KMS-11 (cell line): ENCODE measurements around the gene MED20.
A peak's percentile ranks its signal among the peaks of the same experiment; 100 is the strongest.

ENCODE experiments used
- H2AFZ ChIP-seq: fragments of 200-600 bp; sonication (generic); 2 replicates; pipeline ENCODE4 v1.6.1; 2016; ENCODE audit warnings: antibody characterized with exemption, mixed run types, low read depth
- H3K27ac ChIP-seq: fragments of 200-600 bp; sonication (generic); 2 replicates; pipeline ENCODE4 v1.6.1; 2016; ENCODE audit warnings: mild to moderate bottlenecking, mixed run types
- H3K27me3 ChIP-seq: fragments of 200-600 bp; sonication (generic); 2 replicates; pipeline ENCODE4 v1.6.1; 2017; ENCODE audit warnings: mild to moderate bottlenecking, low read depth, mixed run types, moderate library complexity; ENCODE audit not compliant: insufficient read depth
- H3K36me3 ChIP-seq: fragments of 200-600 bp; sonication (generic); 2 replicates; pipeline ENCODE4 v1.6.1; 2017; ENCODE audit warnings: mild to moderate bottlenecking, mixed run types; ENCODE audit not compliant: insufficient read depth
- H3K4me1 ChIP-seq: fragments of 200-600 bp; sonication (generic); 2 replicates; pipeline ENCODE4 v1.6.1; 2016; ENCODE audit warnings: mild to moderate bottlenecking, low read depth, mixed run types; ENCODE audit not compliant: poor library complexity, severe bottlenecking
- H3K4me2 ChIP-seq: fragments of 200-600 bp; sonication (generic); 2 replicates; pipeline ENCODE4 v1.7.0; 2016; ENCODE audit warnings: mild to moderate bottlenecking, mixed run types
- H3K4me3 ChIP-seq: fragments of 200-600 bp; sonication (generic); IDR thresholded peaks from 2 replicates; pipeline ENCODE4 v1.6.1; 2017; ENCODE audit warnings: low read depth, low read length, mixed read lengths; ENCODE audit not compliant: insufficient read depth
- H3K79me2 ChIP-seq: fragments of 200-600 bp; sonication (generic); 2 replicates; pipeline ENCODE4 v1.6.1; 2016; ENCODE audit warnings: low read depth, mixed run types; ENCODE audit not compliant: insufficient read depth
- H3K9ac ChIP-seq: fragments of 200-600 bp; sonication (generic); 2 replicates; pipeline ENCODE4 v1.6.1; 2016; ENCODE audit warnings: mild to moderate bottlenecking, mixed run types
- H4K20me1 ChIP-seq: fragments of 200-600 bp; sonication (generic); 2 replicates; pipeline ENCODE4 v1.6.1; 2016; ENCODE audit warnings: mild to moderate bottlenecking, mixed run types; ENCODE audit not compliant: insufficient read depth
- TF ChIP-seq, protein P1 (sequence below): fragments of 200-600 bp; sonication (generic); conservative IDR thresholded peaks from 2 replicates; pipeline ENCODE4 v1.6.1; 2017; ENCODE audit warnings: low read depth, mild to moderate bottlenecking, antibody characterized with exemption, low read length, moderate library complexity, mixed read lengths

MED20 gene

DNA sequence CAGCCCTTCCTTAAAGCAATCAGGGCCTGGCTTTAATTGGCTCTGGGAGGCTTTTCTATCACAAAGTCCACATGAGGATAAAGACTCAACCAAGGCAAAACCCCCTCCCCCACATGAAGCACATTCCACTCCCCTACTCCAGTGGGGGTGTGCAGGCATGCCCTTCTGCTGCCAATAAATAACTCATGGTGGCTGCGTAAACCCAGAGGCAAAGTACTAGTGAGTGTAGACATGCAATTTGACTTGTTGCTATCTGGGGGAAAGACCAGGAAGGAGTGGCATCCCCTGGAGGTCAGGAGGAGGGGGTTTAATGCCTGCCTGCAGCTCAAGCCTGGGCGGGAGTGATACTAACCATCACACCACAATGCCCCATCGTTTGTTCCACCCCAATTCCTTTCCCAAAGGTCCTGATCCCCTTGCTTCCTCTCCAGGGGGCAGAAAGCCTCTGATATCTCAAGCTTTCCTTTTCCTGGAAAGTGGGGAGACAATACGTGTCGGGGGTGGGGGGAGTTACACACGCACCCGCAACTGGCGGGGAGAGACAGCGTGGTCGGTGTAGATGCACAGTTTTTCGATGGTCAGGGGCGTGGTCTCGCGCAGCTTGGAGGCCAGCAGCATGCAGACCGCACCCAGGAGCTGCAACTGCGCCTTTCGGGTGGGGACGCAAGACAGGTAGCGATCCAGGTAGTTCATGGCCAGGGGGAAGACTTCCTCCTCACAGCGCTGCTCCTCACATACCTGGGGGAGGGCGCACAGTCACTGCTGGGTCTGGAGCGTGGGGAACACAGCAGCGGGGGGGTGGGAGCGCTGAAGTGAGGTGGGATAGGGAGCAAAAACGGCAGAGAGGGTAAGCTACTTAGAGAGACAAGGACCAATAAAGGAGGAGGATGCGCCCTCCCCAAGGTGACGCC, 19.2 kb upstream of the MED20 start:
- TF ChIP-seq, protein P1, sequence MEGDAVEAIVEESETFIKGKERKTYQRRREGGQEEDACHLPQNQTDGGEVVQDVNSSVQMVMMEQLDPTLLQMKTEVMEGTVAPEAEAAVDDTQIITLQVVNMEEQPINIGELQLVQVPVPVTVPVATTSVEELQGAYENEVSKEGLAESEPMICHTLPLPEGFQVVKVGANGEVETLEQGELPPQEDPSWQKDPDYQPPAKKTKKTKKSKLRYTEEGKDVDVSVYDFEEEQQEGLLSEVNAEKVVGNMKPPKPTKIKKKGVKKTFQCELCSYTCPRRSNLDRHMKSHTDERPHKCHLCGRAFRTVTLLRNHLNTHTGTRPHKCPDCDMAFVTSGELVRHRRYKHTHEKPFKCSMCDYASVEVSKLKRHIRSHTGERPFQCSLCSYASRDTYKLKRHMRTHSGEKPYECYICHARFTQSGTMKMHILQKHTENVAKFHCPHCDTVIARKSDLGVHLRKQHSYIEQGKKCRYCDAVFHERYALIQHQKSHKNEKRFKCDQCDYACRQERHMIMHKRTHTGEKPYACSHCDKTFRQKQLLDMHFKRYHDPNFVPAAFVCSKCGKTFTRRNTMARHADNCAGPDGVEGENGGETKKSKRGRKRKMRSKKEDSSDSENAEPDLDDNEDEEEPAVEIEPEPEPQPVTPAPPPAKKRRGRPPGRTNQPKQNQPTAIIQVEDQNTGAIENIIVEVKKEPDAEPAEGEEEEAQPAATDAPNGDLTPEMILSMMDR = no peak
- peak overlapping the region; percentile 99; the same call in 1 of the 2 replicates for H2AFZ ChIP-seq
- H3K4me2 ChIP-seq = peak overlapping the region; percentile 60
- H3K4me1 ChIP-seq = peaks cover 50% of the 10 kb centered on the region
- no peaks in the 10 kb centered on the region for H3K27me3 ChIP-seq
- H3K27ac ChIP-seq = no peak overlapping the region
- H3K36me3 ChIP-seq = no peaks in the 10 kb centered on the region
- no peak overlapping the region for H3K4me3 ChIP-seq
- peaks cover 10% of the 10 kb centered on the region; the same call in 1 of the 2 replicates for H3K79me2 ChIP-seq
- H4K20me1 ChIP-seq = no peaks in the 10 kb centered on the region; the same call in 1 of the 2 replicates
- no peak overlapping the region; the same call in 1 of the 2 replicates for H3K9ac ChIP-seq

DNA sequence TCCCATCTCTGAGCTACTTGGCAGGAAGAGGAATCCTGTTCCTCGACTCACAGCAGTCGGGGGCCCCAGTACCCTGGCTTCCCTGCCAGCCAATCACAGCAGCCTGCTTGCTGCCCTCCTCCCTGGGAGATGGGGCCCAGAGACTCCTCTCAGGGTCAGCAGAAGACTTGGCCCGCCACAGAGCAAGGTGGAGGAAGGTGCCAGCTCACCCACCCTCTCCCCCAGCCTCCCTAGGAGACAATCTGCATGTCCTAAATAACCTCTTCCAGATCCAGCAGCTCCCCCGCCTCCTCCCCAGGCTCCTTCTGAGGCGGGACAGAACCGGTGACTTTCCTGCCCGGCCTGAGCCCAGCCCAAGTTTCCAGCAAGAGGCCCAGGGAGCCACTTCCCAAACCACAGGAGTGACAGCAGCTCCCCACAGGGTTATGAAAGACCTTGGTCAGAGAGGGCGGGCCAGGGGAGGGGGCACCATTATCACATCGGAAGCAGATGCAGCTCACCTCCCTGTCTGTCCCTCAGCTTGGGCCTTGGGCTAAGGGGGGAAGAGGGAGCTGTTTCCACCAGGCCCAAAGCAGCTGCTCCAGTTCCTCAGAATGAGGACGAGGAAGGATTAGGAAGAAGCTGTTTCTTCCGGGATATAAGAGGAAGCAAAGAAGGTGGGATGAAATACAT, 18.4 kb upstream of the MED20 start:
- Histone ChIP-seq H2AFZ (no peak overlapping the region), H3K9ac (no peak overlapping the region)

DNA sequence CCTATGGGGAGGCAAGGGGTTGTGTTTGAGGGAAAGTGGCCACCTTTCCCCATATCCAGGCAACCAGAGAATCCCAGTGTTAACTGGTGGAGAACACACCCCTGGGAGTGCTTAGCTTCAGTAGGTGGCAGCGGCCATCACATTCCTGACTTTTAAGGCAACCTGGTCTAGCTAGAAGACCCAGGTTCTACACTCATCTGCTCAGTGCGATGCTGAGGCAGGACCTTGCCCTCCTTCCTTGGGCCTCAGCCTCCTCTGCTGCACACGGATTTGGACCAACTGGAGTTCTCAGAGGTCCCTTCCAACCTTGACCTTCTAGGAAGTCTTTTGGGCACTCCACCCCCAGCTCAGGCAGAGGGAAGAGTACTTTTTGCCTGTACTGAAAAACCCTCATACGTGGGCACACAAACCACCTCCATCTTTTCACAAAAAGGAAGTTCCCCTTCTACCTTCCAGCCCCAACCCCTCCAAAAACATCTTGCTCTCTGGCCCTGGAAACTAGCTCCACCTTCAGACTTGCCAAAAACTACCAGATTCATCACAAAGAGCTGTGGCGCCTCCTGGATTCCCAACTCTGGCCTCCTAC, 17.7 kb upstream of the MED20 start:
- Histone ChIP-seq H3K4me2 (no peak overlapping the region), H3K4me1 (peaks cover 63% of the 10 kb centered on the region), H3K36me3 (no peaks in the 10 kb centered on the region), H3K27ac (no peak overlapping the region), H3K9ac (no peak overlapping the region), H2AFZ (no peak overlapping the region), H3K27me3 (no peaks in the 10 kb centered on the region), H3K79me2 (peaks cover 10% of the 10 kb centered on the region; the same call in 1 of the 2 replicates), H3K4me3 (no peak overlapping the region), H4K20me1 (no peaks in the 10 kb centered on the region; the same call in 1 of the 2 replicates)
- TF ChIP-seq, protein P1 = no peak

More for the DNA sequence above, 18.4 kb upstream of the MED20 start:
- Histone ChIP-seq H3K27me3 (no peaks in the 10 kb centered on the region), H3K4me3 (no peak overlapping the region), H3K36me3 (no peaks in the 10 kb centered on the region), H3K4me1 (peaks cover 58% of the 10 kb centered on the region), H3K79me2 (peaks cover 10% of the 10 kb centered on the region; the same call in 1 of the 2 replicates), H4K20me1 (no peaks in the 10 kb centered on the region; the same call in 1 of the 2 replicates), H3K4me2 (0 out of 2 replicates have a peak overlapping the region, but pooled peaks have one; percentile 12), H3K27ac (no peak overlapping the region)
- TF ChIP-seq, protein P1 = no peak

DNA sequence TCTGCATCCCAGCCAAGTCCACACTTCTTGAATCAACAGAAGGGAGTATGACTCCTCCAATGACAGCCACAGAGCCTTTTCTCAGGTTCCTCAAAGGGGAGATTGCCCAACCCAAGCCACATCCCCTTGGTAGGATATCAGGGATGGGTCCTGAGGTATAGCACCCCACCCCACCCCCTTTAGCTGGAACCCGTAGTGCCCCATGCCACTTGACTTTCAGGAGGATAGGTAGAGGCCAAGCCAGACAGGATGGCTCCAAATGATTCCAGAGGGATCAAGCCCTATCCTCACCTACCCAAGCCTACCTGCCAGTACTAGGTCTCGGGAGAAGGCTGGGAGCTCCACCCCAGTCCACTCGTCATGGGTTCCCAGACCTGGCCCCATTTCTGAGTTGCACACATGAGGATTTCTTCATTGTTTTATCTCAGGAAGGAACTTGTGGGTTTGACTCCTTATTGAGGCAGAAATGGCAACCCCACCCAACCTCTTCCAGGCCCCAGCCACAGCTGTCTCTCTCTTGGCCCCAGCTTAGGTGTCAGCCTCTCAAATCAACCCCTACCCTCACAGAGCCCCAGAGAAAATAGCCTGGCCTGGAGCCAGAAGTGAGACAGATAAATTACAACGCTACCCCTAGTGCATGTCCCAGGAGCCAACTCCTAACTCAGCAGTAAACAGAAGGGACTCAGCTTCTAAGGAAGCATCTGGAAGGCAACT, 17.1 kb upstream of the MED20 start:
- H3K4me3 ChIP-seq = no peak overlapping the region
- H3K9ac ChIP-seq = no peak overlapping the region
- no peak overlapping the region for H2AFZ ChIP-seq
- H3K4me2 ChIP-seq = no peak overlapping the region
- peaks cover 63% of the 10 kb centered on the region for H3K4me1 ChIP-seq
- peaks cover 10% of the 10 kb centered on the region; the same call in 1 of the 2 replicates for H3K79me2 ChIP-seq
- TF ChIP-seq, protein P1 = no peak
- no peaks in the 10 kb centered on the region for H3K36me3 ChIP-seq
- no peak overlapping the region for H3K27ac ChIP-seq
- H4K20me1 ChIP-seq = no peaks in the 10 kb centered on the region; the same call in 1 of the 2 replicates
- H3K27me3 ChIP-seq = no peaks in the 10 kb centered on the region
